ENCODE measurements around the gene RRAGB. TPM values are rescaled to one million over a fixed set of nuclear protein-coding genes. Genes with fewer than 3 reads are reported as not detected.
"Not testable (repeated sequence)": the region's sequence is repeated elsewhere in the genome, so short reads cannot be mapped to it uniquely, and the experiment has no call there.

The RRAGB gene
- total RNA-seq, 1 donor from 2014 or later, result 19.6 TPM

GRCh38 chrX:55750256-55750655 lies 32.7 kb downstream of the RRAGB start:
- Mint-ChIP-seq H3K4me1 (ENCODE audit: unreplicated experiment) (no peaks in the 10 kb centered on the region), H3K27me3 (no peaks in the 10 kb centered on the region), H3K9me3 (no peaks in the 10 kb centered on the region), H3K36me3 (peaks cover 11% of the 10 kb centered on the region), H3K4me3 (no peak overlapping the region), H3K27ac (no peak overlapping the region)
- DNase-seq (ENCODE audit: extremely low spot score, unreplicated experiment), result no peak
- TF ChIP-seq CTCF (conservative IDR thresholded peaks at IDR 0.05), result no peak

GRCh38 chrX:55754861-55755294 lies 37.3 kb downstream of the RRAGB start:
- no peak for TF ChIP-seq CTCF (conservative IDR thresholded peaks at IDR 0.05)
- no peak overlapping the region for H3K4me3 Mint-ChIP-seq
- H3K27ac Mint-ChIP-seq, result no peak overlapping the region
- DNase-seq (ENCODE audit: extremely low spot score, unreplicated experiment), result no peak
- peaks cover 2% of the 10 kb centered on the region for H3K36me3 Mint-ChIP-seq
- H3K9me3 Mint-ChIP-seq, result no peaks in the 10 kb centered on the region
- H3K27me3 Mint-ChIP-seq, result no peaks in the 10 kb centered on the region
- H3K4me1 Mint-ChIP-seq (ENCODE audit: unreplicated experiment), result no peaks in the 10 kb centered on the region

GRCh38 chrX:55758033-55758432 lies 40.5 kb downstream of the RRAGB start:
- H3K4me1 Mint-ChIP-seq (ENCODE audit: unreplicated experiment), result no peaks in the 10 kb centered on the region
- no peak for TF ChIP-seq CTCF (conservative IDR thresholded peaks at IDR 0.05)
- no peaks in the 10 kb centered on the region for H3K9me3 Mint-ChIP-seq
- peaks cover 9% of the 10 kb centered on the region for H3K36me3 Mint-ChIP-seq
- H3K4me3 Mint-ChIP-seq, result no peak overlapping the region
- no peaks in the 10 kb centered on the region for H3K27me3 Mint-ChIP-seq
- DNase-seq (ENCODE audit: extremely low spot score, unreplicated experiment), result no peak
- no peak overlapping the region for H3K27ac Mint-ChIP-seq

GRCh38 chrX:55759478-55759877 lies 41.9 kb downstream of the RRAGB start:
- Mint-ChIP-seq H3K36me3 (peaks cover 14% of the 10 kb centered on the region), H3K4me1 (ENCODE audit: unreplicated experiment) (no peaks in the 10 kb centered on the region), H3K27me3 (no peaks in the 10 kb centered on the region), H3K4me3 (no peak overlapping the region), H3K27ac (no peak overlapping the region), H3K9me3 (no peaks in the 10 kb centered on the region)
- DNase-seq (ENCODE audit: extremely low spot score, unreplicated experiment), result no peak
- TF ChIP-seq CTCF (conservative IDR thresholded peaks at IDR 0.05), result no peak

GRCh38 chrX:55767100-55767499 lies 49.6 kb downstream of the RRAGB start:
- H3K36me3 Mint-ChIP-seq, result peaks cover 9% of the 10 kb centered on the region

GRCh38 chrX:55774419-55774818 lies 56.9 kb downstream of the RRAGB start:
- not testable (repeated sequence) for H3K27me3 Mint-ChIP-seq; H3K36me3 Mint-ChIP-seq; DNase-seq (ENCODE audit: extremely low spot score, unreplicated experiment); H3K9me3 Mint-ChIP-seq; H3K4me1 Mint-ChIP-seq (ENCODE audit: unreplicated experiment); H3K4me3 Mint-ChIP-seq; H3K27ac Mint-ChIP-seq

More at GRCh38 chrX:55767100-55767499, 49.6 kb downstream of the RRAGB start:
- no peak for DNase-seq (ENCODE audit: extremely low spot score, unreplicated experiment)
- Mint-ChIP-seq H3K9me3 (peaks cover 4% of the 10 kb centered on the region), H3K4me1 (ENCODE audit: unreplicated experiment) (no peaks in the 10 kb centered on the region), H3K4me3 (no peak overlapping the region), H3K27ac (no peak overlapping the region), H3K27me3 (no peaks in the 10 kb centered on the region)
- TF ChIP-seq CTCF (conservative IDR thresholded peaks at IDR 0.05), result no peak
